HG03097 (cell line): ENCODE measurements around the gene TWIST2.

Experiments used
- ATAC-seq: cut with Tn5 transposase; IDR thresholded peaks from one replicate; pipeline ENCODE4 v1.9.1; 2021; ENCODE audit not compliant: unreplicated experiment, low FRiP score

The TWIST2 gene

DNA sequence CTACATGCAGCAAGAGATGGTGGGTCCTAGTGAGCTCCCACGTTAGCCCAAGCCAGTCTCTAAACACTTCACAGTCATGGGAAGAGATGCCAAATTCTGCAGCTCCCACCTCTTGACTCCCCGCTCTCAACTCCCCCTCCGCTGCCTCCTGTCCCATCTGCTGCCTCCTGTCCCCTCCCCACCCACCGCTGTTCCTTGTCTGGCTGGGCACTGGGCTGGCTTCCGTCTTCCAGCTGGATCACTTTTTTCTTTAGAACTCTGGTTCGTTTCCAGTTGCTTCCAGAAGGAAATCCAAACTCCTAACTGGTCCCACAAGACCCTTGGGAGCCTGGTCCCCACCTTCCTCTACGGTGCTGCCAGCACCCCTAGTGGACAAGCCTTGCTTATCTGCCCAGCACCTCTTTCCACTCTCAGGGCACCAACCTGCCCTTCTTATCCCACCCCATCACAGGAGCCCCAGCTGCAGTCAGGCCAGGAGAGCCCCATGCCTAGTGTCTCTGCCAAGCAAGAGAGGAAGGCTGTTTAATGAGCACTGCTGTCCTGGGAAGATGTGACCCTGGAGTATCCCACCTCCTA, 12.1 kb upstream of the TWIST2 start:
- ATAC-seq: no peak

DNA sequence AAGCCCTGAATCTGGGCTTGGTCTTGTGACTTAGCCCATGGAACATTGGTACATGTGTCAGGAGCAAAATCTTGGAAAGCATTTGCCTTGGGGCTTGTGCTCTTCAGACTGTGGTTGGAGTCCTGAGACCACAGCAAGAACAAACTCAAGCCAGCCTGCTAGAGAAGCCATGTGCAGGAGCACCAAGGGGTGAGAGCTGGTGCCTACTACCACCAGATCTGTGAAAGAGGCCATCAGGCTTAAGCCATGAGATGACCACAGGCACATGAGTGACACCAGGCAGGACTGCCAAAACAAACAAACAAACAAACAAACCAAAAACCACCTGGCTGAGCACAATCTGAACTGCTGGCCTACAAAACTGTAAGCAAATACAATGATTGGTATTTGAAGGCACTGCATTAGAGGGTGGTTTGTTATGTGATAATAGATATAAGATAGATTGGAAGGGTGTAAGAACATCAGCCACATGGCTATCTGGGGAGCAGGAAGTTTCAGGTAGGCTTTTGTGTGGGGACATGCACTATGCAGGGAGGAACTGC, 9.0 kb upstream of the TWIST2 start:
- no peak for ATAC-seq

GRCh38 chr2:238839428-238839827, 8.5 kb upstream of the TWIST2 start:
- ATAC-seq: no peak

DNA sequence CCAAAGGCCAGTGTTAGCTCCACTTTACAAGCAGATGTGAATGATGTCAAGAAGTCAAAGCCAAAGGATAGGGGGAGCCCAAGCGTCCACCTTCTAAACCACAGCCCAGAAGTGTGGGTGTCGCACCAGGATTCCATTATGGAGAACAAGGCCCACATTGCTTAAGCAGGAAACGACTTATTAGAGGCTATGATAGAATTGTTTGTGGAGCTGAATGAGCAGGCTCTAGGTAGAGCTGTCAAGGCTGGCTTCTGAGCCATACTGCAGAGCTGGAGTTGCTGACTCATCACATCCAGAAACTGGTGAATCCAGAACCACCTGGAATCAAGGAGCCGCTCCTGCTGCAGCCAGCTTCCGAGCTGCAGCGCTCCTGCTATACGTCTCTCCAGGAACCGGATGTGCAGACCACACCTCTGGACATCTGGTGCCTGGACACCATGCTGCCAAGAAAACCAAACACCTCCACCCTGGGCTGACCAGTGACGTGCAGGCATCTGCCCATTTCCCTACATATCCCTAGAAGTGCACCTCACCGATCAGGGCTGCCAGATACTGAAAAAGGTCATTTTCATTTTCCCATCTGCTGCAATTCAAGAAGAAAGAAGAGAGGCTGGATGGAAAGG, 6.2 kb upstream of the TWIST2 start:
- no peak for ATAC-seq

DNA sequence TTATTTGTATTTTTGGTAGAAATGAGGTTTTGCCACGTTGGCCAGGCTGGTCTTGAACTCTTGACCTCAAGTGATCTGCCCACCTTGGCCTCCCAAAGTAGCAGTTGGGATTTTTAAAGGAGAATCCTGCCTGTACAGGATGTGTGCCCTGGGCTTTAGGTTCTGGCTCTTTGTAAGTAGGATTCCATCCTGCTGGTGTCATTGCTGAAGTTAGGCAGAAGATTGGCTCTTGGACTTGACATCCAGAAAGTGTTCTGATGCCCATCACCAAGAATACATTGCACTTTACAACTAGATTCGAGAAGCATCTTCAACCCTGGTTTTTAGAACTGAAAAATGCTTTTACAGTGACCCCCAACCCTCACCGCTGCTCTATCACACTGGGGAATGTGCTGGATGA, 4.4 kb upstream of the TWIST2 start:
- ATAC-seq: no peak

DNA sequence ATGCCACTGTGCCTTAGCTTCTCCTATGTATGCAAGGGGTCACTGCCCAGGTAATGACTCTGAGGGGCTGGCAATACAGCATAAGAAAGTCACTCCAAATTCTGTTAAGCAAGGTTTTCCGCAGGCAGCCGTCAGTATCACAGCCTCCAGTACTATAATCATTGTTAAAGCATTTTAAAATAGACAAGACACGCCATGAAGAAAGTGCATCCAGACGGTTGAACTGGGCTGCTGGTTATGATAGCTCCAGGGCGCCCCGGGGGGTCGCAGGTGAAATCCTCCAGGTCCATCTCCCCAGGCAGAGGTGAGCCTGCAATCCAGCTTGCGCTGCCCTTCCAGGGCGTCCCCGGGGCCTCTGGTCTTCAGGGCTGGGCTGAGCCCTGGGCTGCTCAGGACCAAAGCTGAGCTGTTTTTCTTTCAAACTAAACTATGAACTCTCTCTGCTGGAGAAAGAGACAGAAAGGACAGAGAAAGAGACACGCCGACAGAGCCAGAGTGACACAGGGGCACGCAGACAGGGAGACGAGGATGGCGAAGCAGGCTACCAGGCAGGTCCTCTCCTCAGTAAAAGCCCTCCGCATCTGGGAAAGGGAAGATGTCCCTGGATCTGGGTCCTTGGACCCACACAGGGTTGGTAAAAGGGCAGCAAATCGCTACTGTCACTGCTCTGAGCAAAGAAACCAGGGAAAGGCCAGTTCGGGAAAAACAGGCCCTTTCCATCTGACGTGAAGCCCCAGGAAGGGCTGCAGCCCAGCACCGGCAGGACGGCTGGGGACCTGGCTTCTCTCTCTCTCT, 2.1 kb upstream of the TWIST2 start:
- ATAC-seq: no peak

DNA sequence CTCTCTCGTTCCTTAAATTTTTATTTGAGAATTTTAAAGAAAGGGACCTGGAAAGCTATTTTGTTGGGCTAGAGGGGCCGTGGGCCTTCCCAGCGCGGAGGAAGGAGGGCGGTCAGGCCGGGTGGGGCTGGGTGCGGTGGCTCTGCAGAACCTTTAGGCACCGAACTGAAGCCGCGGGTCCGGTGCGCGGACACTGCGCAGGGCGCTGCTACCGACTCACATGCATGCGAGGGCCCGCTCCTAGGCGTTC, 1.6 kb upstream of the TWIST2 start:
- no peak for ATAC-seq

GRCh38 chr2:238846628-238847418, 1.1 kb upstream of the TWIST2 start:
- no peak for ATAC-seq

DNA sequence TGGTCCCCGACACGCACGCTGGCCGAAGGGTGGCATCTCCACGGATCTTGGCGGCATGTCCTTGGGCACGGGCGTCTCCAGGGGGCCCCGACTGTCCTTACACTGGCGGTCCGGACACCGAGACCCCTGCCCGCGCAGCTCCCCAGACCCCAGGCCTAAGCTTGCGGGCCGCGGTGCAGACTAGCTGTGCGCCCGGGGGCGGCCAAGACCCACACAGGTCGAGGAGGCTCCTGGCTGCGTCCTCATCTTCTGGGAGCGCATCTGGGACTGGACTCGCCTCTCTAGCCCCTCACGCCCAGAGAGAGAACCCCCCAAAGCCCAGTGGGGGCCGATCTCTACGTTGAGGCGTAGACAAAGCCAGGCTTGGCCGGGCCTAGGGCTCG, 475 bp upstream of the TWIST2 start:
- no peak for ATAC-seq

DNA sequence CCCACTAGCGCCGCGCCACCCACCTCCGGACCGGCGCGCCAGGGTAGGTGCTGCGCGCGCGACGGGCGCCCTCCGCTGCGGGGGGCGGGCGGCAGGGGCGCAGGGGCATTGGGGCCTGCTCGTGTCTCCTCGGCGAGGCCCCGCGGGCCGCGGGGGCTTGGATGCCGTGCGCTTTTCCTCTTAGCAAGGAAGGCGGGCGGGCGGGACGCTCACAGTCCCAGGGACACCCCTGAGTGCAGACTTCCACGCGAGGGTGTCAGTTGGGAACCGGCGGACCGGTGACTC, 748 bp downstream of the TWIST2 start:
- ATAC-seq: no peak

GRCh38 chr2:238848976-238849853, 1.3 kb downstream of the TWIST2 start:
- ATAC-seq: no peak

GRCh38 chr2:238850091-238850490, 2.2 kb downstream of the TWIST2 start:
- ATAC-seq: no peak

DNA sequence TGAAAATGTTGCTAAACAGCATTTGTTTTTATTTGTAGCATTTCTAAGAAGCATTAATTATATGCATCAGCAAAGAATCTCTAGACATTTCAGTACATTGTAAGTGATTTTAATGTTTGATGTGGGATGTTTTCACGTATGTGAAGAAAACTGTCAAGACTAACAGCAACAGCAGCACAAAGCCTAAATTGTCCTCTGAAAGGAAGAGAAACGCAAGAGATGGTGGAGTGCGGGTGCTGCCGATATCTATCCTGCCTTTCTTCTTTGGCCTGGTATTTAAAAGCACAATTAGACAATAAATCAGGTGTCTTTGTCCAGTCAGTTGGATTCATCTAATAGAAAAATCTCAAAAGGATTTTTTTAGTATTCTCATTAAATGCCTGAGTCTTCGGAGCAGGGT, 3.1 kb downstream of the TWIST2 start:
- ATAC-seq: no peak

DNA sequence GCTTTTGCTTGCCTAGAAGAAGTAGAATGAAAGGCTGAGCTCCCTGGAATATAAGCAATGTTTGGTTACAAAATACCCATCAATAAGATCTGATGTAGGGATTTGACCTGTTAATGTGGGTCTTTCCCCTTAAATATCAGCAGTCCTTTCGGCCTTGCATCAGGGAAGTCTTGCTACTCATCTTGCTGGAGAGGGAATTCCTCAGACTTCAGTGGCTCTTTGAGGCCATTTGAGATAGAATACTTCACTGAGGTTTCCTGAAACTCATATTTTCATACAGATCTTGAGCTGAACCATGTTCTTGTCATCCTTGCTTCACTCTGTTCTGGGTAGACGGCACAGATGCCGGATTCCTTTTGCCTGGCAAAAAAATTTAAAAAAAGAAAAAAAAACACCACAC, 3.9 kb downstream of the TWIST2 start:
- ATAC-seq: no peak

- ATAC-seq: no peak
Measured at GRCh38 chr2:238852206-238852869, 4.5 kb downstream of the TWIST2 start.

DNA sequence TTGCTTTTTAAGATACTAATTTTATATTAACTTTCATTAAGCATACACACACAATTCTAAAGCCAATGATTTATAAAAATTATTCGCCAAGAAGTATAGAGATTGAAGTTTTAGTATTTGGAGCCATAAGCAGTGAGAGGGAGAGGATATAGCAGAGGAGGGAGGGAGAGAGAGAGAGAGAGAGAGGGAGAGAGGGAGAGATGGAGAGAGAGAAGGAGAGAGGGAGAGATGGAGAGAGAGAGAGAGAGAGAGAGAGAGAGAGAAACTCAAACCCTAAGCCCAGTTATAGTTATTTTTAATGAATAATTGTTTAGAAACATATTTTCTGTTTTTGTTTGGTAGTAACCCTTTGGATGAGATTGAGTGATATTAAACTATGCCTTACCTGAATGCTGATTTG, 5.3 kb downstream of the TWIST2 start:
- no peak for ATAC-seq

DNA sequence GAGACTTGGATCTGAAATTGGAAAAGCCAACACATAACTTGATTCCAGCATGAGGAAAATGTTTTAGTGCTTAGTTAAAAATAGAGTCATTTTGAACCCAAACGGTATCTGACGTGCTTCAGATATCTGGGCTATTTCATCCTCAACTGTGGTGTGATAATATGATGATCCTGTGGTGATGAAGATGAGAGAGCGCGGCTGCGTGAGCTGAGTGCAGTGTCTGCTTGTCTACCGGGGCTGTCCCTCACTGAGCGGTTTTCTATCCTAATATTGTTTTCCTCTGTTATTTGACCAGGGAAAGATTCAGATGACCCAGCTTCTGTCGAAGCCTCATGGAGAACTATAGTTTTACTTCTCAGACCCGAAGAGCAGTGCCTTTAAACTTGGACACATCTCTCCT, 5.8 kb downstream of the TWIST2 start:
- ATAC-seq: no peak

DNA sequence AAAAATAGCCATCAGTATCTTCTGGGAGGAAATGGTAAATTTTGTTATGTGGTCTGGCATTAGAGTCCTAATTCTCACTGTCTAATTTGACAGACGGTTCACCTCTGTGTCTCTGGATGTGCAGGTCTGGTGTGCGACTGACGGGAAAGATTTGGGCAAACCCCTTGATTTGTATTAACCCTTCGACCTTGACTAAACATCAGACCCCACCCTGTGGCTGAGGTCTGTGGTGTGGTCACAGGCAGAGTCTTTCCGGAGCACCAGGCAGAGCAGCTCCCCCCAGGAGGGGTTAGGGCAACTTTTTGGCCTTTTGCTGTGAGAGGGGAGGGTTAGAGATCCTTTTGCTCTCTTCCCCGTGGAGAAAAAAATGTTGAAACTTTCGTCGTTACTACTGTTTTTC, 6.4 kb downstream of the TWIST2 start:
- ATAC-seq: no peak

DNA sequence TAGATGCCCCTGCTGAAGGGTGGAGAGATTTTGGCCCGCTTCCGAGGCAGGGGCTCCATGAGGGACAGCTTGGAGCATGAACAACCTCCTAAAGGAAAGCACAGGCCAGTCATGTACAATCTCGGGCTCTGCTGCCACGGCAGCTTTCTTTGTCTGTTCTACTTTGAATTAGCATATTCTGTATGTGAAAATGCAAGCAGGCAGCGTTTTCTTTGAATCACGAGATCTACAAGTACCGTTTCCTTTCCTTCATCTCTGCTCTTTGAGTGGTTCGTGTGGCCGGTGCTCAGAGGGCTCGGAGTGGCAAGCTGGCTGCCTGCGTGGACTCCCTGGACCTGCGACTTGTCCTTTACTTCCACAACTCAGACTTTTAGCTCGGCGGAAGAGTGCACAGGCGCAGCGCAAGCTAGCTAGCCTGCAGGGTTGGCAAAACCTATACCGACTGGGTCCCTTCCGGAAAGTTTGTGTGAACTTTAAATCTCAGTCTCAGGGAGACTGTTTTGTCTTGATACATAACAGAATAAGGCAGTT, 6.9 kb downstream of the TWIST2 start:
- no peak for ATAC-seq

DNA sequence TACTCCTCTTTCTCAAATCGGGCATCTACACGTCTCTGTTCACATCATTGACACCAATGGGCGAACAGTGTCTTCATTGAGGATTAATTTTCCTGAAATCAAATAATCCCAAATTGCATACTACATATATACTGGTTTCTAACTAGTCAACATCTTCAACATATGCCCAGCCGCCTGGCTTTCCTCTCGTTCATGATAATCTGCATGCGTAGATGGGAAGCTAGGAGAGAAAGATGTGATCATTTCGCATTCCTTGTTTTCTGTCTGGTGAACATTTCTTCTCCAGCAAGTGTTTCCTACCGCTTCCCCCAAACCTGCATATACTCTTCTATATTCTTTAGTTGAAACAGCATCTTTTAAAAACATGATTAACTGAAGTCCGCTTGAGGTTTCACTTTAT, 7.4 kb downstream of the TWIST2 start:
- ATAC-seq: no peak
